Panc1 (cell line): ENCODE results near the gene FAM3C. TPM values are rescaled to one million over a fixed set of nuclear protein-coding genes. Genes with fewer than 3 reads are reported as not detected.

Experiments used
- ATAC-seq: fragments of 200-7000 bp; cut with Tn5 transposase; 2 replicates; pipeline ENCODE4 v1.9.1; 2020; ENCODE audit warnings: mild to moderate bottlenecking, moderate library complexity
- BruUV-seq: library from RNA; stranded (reverse); fragments of 400-500 nt; replicated peaks from 2 replicates; lab custom pipeline; 2021; lab: Mats Ljungman, UMichigan
- CTCF ChIA-PET: fragments of 300-600 bp; sonication (Branson Sonifier 250); formaldehyde crosslinking; loops from one replicate; lab custom pipeline; 2022; ENCODE audit warnings: antibody characterized with exemption; lab: Charles Lee
- POLR2A ChIA-PET: fragments of 300-600 bp; sonication (Branson Sonifier 250); formaldehyde crosslinking; loops from one replicate; lab custom pipeline; 2022; ENCODE audit warnings: antibody characterized with exemption; lab: Charles Lee
- DNase-seq: peaks from one replicate; pipeline ENCODE4 v3.0.0-alpha.2; 2010; ENCODE audit warnings: low read depth, low spot score
- H3K27ac ChIP-seq: 2 replicates; pipeline ENCODE4 v1.5.1; 2011; ENCODE audit warnings: mild to moderate bottlenecking, low read length, inconsistent platforms
- H3K27me3 ChIP-seq: fragments of 200-500 bp; sonication (Bioruptor generic); 2 replicates; pipeline ENCODE4 v1.6.0; 2014; ENCODE audit warnings: low read length, inconsistent platforms; ENCODE audit not compliant: control insufficient read depth, insufficient read depth
- H3K36me3 ChIP-seq: fragments of 200-500 bp; sonication (Bioruptor generic); 2 replicates; pipeline ENCODE4 v1.5.1; 2014; ENCODE audit warnings: inconsistent platforms, mild to moderate bottlenecking, low read length, moderate library complexity; ENCODE audit not compliant: control insufficient read depth, insufficient read depth
- H3K4me1 ChIP-seq: 2 replicates; pipeline ENCODE4 v1.5.1; 2011; ENCODE audit warnings: inconsistent platforms, mild to moderate bottlenecking, low read length, moderate library complexity; ENCODE audit not compliant: control insufficient read depth, insufficient read depth
- H3K4me3 ChIP-seq, 2 experiments: 2 replicates each; pipeline ENCODE4 v1.5.1; 2011 to 2012; ENCODE audit warnings: low read depth in 2 of 2, low read length in 2 of 2, mild to moderate bottlenecking in 2 of 2, inconsistent platforms in 1 of 2, moderate library complexity in 1 of 2
- H3K9me3 ChIP-seq: fragments of 200-500 bp; sonication (Bioruptor generic); 2 replicates; pipeline ENCODE4 v1.5.1; 2014; ENCODE audit warnings: low read depth, mild to moderate bottlenecking, inconsistent platforms, low read length, moderate library complexity; ENCODE audit not compliant: control insufficient read depth, insufficient read depth
- CTCF ChIP-seq: fragments of 450-650 bp; IDR thresholded peaks from 2 replicates; pipeline ENCODE4 v1.5.1; 2017; ENCODE audit warnings: mild to moderate bottlenecking
- POLR2AphosphoS5 ChIP-seq: IDR thresholded peaks from 2 replicates; pipeline ENCODE4 v1.6.1; 2012; ENCODE audit warnings: mild to moderate bottlenecking, low read depth, low read length, moderate library complexity
- REST ChIP-seq, 2 experiments: IDR thresholded peaks; 2 replicates each; pipeline ENCODE4 v1.6.1; 2011 to 2012; ENCODE audit warnings: low read depth in 2 of 2, control low read depth in 1 of 2, low read length in 1 of 2, mild to moderate bottlenecking in 1 of 2, moderate library complexity in 1 of 2; ENCODE audit not compliant: insufficient read depth in 1 of 2
- SIN3A ChIP-seq: IDR thresholded peaks from 2 replicates; pipeline ENCODE4 v1.6.1; 2012; ENCODE audit warnings: low read depth, mild to moderate bottlenecking, low read length, moderate library complexity, borderline replicate concordance; ENCODE audit not compliant: insufficient read depth
- TCF7L2 ChIP-seq: IDR thresholded peaks from 2 replicates; pipeline ENCODE4 v1.6.1; 2011; ENCODE audit warnings: mild to moderate bottlenecking, low read depth, low read length, inconsistent platforms
- in situ Hi-C: cut with HindIII; loops from 2 replicates; pipeline ENCODE4 v1.10.0; 2016; ENCODE audit warnings: low sequenced_read_pairs, low pct_unique_long_range_greater_than_20kb
- intact Hi-C: fragments of 100-400 bp; cut with micrococcal nuclease; formaldehyde crosslinking; loops from one replicate; pipeline ENCODE4 v1.10.0; 2022; ENCODE audit not compliant: unreplicated experiment
- total RNA-seq: library from RNA; stranded (reverse); gene quantifications from one replicate; pipeline ENCODE4 v1.2.1, GENCODE V29; 2021; ENCODE audit not compliant: unreplicated experiment

Gene FAM3C
- total RNA-seq, 1 experiment from 2014 or later = 55.4 TPM

- no peak for TF ChIP-seq TCF7L2
- no peak for TF ChIP-seq POLR2AphosphoS5
- TF ChIP-seq REST (IDR thresholded peaks at IDR 0.05; ENCODE audit: insufficient read depth in 1 of 2, low read depth in 2 of 2, low read length in 1 of 2) = no peak
- TF ChIP-seq SIN3A = no peak
- TF ChIP-seq CTCF = no peak
- Histone ChIP-seq H3K36me3 (no peaks in the 10 kb centered on the region), H3K9me3 (no peaks in the 10 kb centered on the region), H3K27me3 (no peaks in the 10 kb centered on the region), H3K4me3 (no peak overlapping the region), H3K4me1 (no peaks in the 10 kb centered on the region), H3K27ac (no peak overlapping the region)
- CTCF ChIA-PET = no interaction called here
- POLR2A ChIA-PET = no interaction called here
- in situ Hi-C loops = no loop called here
- ATAC-seq (no peak), DNase-seq (no peak)
- no TSS peak for BruUV-seq
- intact Hi-C loops = no loop called here
Observed at GRCh38 chr7:121416533-121416932, 20.4 kb upstream of the FAM3C start.

GRCh38 chr7:121414436-121414835 is 18.3 kb upstream of the FAM3C start:
- no peak for ATAC-seq
- no peak overlapping the region for H3K4me3 ChIP-seq
- H3K27me3 ChIP-seq = no peaks in the 10 kb centered on the region
- no TSS peak for BruUV-seq
- intact Hi-C loops = no loop called here
- ChIA-PET POLR2A (no interaction called here), CTCF (no interaction called here)
- no peak overlapping the region for H3K27ac ChIP-seq
- H3K36me3 ChIP-seq = no peaks in the 10 kb centered on the region
- TF ChIP-seq TCF7L2 = no peak
- no peak for TF ChIP-seq POLR2AphosphoS5
- TF ChIP-seq SIN3A = no peak
- no peak for TF ChIP-seq REST (IDR thresholded peaks at IDR 0.05; ENCODE audit: insufficient read depth in 1 of 2, low read depth in 2 of 2, low read length in 1 of 2)
- TF ChIP-seq CTCF = no peak
- no peaks in the 10 kb centered on the region for H3K4me1 ChIP-seq
- no peaks in the 10 kb centered on the region for H3K9me3 ChIP-seq
- no peak for DNase-seq
- in situ Hi-C loops = no loop called here
